Right lobe of liver (tissue), 4 donors: ENCODE measurements around the gene EML4.

ENCODE experiments used
- POLR2A ChIP-seq: fragments of 450-650 bp; IDR thresholded peaks from one replicate; pipeline ENCODE4 v1.6.1; 2017; ENCODE audit warnings: antibody characterized with exemption, mild to moderate bottlenecking
- TF ChIP-seq, protein P1 (sequence below), 4 donors: fragments of 200-600 bp in 3 of 4; fragments of 450-650 bp in 1 of 4; IDR thresholded peaks; one replicate each; pipeline versions ENCODE4 v1.5.1 to v1.8.0; 2016 to 2022; ENCODE audit warnings: antibody characterized with exemption in 4 of 4, mild to moderate bottlenecking in 2 of 4
- donor health status: DM: no; HTN: no; CAD: no.
- donor health status: DM: no; HTN: no; CAD: no.
- donor health status: DM: no; HTN: yes; CAD: no.

DNA sequence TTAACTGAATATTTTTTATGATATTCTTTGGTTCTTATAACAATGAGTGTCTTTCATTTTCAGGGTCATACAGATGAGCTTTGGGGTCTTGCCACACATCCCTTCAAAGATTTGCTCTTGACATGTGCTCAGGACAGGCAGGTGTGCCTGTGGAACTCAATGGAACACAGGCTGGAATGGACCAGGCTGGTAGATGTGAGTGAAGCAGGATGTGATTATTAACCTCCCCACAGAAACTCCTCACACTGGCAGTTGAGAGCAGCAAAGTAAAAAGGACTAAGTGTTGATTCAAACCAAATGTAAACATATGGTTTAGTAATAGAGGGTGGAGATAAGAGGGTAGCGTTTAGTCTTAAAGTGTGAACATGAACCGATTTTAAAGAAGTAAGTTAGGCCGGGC lies 134.1 kb downstream of the EML4 start:
- TF ChIP-seq, protein P1, sequence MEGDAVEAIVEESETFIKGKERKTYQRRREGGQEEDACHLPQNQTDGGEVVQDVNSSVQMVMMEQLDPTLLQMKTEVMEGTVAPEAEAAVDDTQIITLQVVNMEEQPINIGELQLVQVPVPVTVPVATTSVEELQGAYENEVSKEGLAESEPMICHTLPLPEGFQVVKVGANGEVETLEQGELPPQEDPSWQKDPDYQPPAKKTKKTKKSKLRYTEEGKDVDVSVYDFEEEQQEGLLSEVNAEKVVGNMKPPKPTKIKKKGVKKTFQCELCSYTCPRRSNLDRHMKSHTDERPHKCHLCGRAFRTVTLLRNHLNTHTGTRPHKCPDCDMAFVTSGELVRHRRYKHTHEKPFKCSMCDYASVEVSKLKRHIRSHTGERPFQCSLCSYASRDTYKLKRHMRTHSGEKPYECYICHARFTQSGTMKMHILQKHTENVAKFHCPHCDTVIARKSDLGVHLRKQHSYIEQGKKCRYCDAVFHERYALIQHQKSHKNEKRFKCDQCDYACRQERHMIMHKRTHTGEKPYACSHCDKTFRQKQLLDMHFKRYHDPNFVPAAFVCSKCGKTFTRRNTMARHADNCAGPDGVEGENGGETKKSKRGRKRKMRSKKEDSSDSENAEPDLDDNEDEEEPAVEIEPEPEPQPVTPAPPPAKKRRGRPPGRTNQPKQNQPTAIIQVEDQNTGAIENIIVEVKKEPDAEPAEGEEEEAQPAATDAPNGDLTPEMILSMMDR (IDR thresholded peaks at IDR 0.05): no peak
- no peak for TF ChIP-seq POLR2A
